ENCODE measurements around the gene IFT52.

Gene IFT52

GRCh38 chr20:43689165-43689564 is 98.4 kb downstream of the IFT52 start:
- DNase-seq (ENCODE audit: low read depth, low spot score), result no peak

GRCh38 chr20:43690943-43691598 is 100.3 kb downstream of the IFT52 start:
- DNase-seq (ENCODE audit: low read depth, low spot score), result no peak

GRCh38 chr20:43691928-43692524 is 101.3 kb downstream of the IFT52 start:
- DNase-seq (ENCODE audit: low read depth, low spot score), result peak; percentile 30

GRCh38 chr20:43694763-43695162 is 104.0 kb downstream of the IFT52 start:
- DNase-seq (ENCODE audit: low read depth, low spot score), result no peak

- no peak for DNase-seq (ENCODE audit: low read depth, low spot score)
These were observed 104.8 kb downstream of the IFT52 start for GRCh38 chr20:43695571-43695970.

All from astrocyte of the hippocampus (primary cell).